Measurements from ENCODE around the gene SERINC2. TPM values are rescaled to one million over a fixed set of nuclear protein-coding genes. Genes with fewer than 3 reads are reported as not detected.

SERINC2 gene
- total RNA-seq, 4 donors from 2014 or later = 85.6 to 343 (median 250) TPM

DNA sequence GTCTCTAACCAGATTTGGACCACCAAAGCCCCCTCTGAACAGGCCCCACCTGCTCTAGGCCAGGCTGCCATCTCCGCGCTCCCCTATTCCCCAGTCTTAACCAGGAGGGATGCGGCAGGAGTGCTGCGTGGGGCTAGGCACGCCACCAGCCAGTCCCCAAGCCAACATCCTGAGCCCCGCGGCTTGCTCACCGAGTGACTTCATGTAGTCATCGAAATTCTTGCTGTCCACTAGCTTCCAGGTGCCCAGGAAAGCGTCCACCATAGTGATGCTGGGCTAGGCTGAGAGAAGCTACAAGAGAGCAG lies 40.3 kb upstream of the SERINC2 start:
- intact Hi-C loops (cut with DNase I; ENCODE audit: low total_unique reads) (no loop called here), in situ Hi-C loops (cut with MboI; ENCODE audit: low pct_ligation_motif_present in 1 of 4, low pct_unique_long_range_greater_than_20kb in 1 of 4, low sequenced_read_pairs in 3 of 4) (no loop called here)
- Histone ChIP-seq H3K27ac (peak overlapping the region; percentile 80 to 86 (median 82)), H3K9me3 (no peaks in the 10 kb centered on the region), H3K36me3 (no peaks in the 10 kb centered on the region), H3K4me1 (peaks cover 8 to 60% (median 52%) of the 10 kb centered on the region in 4 donors), H3K27me3 (no peaks in the 10 kb centered on the region), H3K4me3 (peak overlapping the region in 3 of 4 donors; percentile 21 to 48 (median 22))
- TF ChIP-seq POLR2A (IDR thresholded peaks at IDR 0.05) (no peak), POLR2AphosphoS5 (IDR thresholded peaks at IDR 0.05) (no peak), EP300 (IDR thresholded peaks at IDR 0.05; ENCODE audit: low read depth) (no peak)
- TF ChIP-seq, protein P1, sequence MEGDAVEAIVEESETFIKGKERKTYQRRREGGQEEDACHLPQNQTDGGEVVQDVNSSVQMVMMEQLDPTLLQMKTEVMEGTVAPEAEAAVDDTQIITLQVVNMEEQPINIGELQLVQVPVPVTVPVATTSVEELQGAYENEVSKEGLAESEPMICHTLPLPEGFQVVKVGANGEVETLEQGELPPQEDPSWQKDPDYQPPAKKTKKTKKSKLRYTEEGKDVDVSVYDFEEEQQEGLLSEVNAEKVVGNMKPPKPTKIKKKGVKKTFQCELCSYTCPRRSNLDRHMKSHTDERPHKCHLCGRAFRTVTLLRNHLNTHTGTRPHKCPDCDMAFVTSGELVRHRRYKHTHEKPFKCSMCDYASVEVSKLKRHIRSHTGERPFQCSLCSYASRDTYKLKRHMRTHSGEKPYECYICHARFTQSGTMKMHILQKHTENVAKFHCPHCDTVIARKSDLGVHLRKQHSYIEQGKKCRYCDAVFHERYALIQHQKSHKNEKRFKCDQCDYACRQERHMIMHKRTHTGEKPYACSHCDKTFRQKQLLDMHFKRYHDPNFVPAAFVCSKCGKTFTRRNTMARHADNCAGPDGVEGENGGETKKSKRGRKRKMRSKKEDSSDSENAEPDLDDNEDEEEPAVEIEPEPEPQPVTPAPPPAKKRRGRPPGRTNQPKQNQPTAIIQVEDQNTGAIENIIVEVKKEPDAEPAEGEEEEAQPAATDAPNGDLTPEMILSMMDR (IDR thresholded peaks at IDR 0.05) = no peak
- DNase-seq = no peak
- 81% methylated on average over 9 of the region's 10 CpGs; no CpG with 5 or more reads in 1 of the 2 donors for WGBS, 2 donors (ENCODE audit: low coverage in 1 of 2)

DNA sequence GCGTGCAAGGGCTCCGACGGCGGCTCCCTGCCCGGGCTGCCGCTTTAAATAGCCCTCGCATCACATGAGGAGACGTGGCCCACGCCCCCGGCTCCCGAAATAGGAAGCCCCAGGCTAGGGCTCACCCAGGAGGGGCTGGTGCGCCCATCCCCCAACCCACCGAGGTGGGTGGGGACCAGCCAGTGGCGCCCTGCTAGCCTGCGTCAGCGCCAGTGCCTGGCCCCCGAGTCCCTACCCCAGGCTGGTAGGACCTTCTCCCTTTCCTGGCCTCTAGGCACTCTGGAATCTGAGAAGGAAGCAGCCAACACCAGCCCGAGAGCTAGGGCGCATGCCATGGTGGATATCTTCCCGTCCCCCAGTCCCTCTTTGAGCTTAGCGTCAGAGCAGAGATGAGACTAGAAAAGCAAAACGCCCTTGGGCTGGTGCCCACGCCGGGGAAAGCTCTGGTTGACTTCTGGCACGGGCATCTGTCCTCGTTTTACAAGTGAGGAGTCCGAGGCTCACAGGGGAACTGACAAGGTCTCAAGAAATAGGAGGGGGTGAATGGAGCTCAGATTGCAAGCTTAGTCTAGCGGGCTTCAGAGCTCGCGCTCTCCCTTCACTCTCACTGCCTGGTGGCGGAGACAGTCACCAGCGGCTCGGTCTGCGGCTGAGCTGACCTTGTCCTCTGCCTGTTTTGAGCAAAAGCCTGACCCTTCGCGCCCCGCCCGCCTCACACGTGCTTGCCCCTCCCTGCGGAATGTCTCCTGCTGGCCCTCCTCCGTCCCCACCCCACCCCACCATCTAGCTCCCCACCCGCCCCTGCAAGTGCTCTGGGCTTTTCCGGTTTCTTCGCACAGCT lies 39.7 kb upstream of the SERINC2 start, which contains the start of gene FABP3:
Gene FABP3 (minus strand): TSS at position 21 of the 841 bp plus-strand sequence. CDS start 62 bp downstream, outside the sequence.
- peaks cover 8 to 65% (median 54%) of the 10 kb centered on the region in 4 donors for H3K4me1 ChIP-seq
- DNase-seq = peak; percentile 88
- H3K4me3 ChIP-seq = peak within 1 kb of the TSS; percentile 17 to 48 (median 22)
- in situ Hi-C loops (cut with MboI; ENCODE audit: low pct_ligation_motif_present in 1 of 4, low pct_unique_long_range_greater_than_20kb in 1 of 4, low sequenced_read_pairs in 3 of 4) (no loop called here), intact Hi-C loops (cut with DNase I; ENCODE audit: low total_unique reads) (no loop called here)
- 19% methylated on average over 35 of the region's 44 CpGs; no CpG with 5 or more reads in 1 of the 2 donors for WGBS, 2 donors (ENCODE audit: low coverage in 1 of 2)
- peak; percentile 30 to 78 (median 73) for TF ChIP-seq POLR2AphosphoS5 (IDR thresholded peaks at IDR 0.05)
- TF ChIP-seq POLR2A (IDR thresholded peaks at IDR 0.05) = peak; percentile 73
- no peak for TF ChIP-seq EP300 (IDR thresholded peaks at IDR 0.05; ENCODE audit: low read depth)
- H3K36me3 ChIP-seq = no peaks in the 10 kb centered on the region
- peak within 1 kb of the TSS; percentile 80 to 86 (median 82) for H3K27ac ChIP-seq
- no peaks in the 10 kb centered on the region for H3K9me3 ChIP-seq
- no peaks in the 10 kb centered on the region for H3K27me3 ChIP-seq

DNA sequence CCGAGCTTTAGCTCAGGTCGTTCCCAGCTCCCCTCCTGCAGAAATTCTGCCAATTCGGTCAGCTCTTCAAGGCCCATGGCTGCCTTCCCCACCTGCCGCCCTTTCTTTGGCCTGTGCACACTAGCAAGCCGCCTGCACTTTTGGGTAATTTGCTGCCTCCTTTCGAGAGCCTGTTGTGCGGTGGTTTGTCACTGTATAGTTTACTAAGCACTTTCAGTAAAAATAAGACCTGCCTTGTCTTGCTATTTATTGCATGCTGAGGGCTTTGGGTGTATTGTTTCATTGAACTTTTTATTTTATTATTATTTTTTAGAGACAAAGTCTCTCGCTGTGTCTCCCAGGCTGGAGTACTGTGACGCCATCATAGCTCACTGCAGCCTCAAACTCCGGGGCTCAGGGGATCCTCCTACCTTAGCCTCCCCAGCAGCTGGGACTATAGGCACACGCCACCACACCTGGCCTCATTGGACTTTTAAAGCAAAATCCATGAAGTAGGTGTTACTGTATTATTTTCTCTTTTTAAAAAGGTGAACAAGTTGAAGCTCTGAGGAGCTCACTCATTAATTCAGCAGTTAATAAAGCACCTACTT lies 39.0 kb upstream of the SERINC2 start:
- Histone ChIP-seq H3K4me3 (peak overlapping the region in 3 of 4 donors; percentile 21 to 48 (median 22)), H3K9me3 (no peaks in the 10 kb centered on the region), H3K27me3 (no peaks in the 10 kb centered on the region), H3K36me3 (no peaks in the 10 kb centered on the region), H3K27ac (peak overlapping the region; percentile 80 to 86 (median 82)), H3K4me1 (peaks cover 8 to 57% (median 52%) of the 10 kb centered on the region in 4 donors)
- DNase-seq = no peak
- 44 to 47% methylated on average over 6 to 11 of the region's 11 CpGs for WGBS, 2 donors (ENCODE audit: low coverage in 1 of 2)
- intact Hi-C loops (cut with DNase I; ENCODE audit: low total_unique reads) = no loop called here
- in situ Hi-C loops (cut with MboI; ENCODE audit: low pct_ligation_motif_present in 1 of 4, low pct_unique_long_range_greater_than_20kb in 1 of 4, low sequenced_read_pairs in 3 of 4) = no loop called here
- TF ChIP-seq EP300 (IDR thresholded peaks at IDR 0.05; ENCODE audit: low read depth) (no peak), POLR2A (IDR thresholded peaks at IDR 0.05) (no peak)
- TF ChIP-seq, protein P1 (IDR thresholded peaks at IDR 0.05) = no peak

DNA sequence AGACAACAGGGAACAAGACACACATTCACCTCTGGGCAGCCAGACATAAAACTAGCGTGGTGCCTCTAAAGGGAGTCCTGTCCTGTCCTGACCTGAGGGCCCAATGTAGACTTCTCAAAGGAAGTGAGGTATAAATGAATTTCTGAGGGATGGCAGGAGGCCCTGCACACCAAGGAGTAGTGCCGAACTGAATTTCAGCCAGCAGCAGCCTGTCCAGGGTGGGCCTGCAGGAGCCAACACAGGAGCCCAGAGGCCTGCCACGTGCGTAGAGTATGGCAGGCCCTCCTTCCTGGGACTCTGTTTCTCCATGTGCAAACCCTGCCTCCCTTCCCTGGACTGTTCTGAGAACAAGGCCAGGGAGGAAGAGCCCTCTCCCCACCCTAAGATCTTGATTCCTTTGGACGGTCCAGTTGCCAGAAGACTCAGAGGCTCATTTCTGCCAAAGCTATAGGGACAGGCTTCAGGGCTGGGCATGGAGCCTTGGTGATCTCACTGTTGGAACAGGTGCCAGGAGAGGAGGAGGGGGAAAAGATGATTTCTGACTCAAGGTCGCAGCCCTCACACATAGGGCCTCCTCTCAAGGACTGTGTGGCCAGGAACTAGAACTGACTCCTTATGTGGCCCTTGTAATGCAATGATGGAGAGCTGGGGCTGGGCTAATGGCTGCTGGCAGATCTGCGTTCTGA lies 38.4 kb upstream of the SERINC2 start:
- Histone ChIP-seq H3K4me1 (peaks cover 8 to 53% (median 52%) of the 10 kb centered on the region in 4 donors), H3K4me3 (no peak overlapping the region), H3K27me3 (no peaks in the 10 kb centered on the region), H3K36me3 (no peaks in the 10 kb centered on the region), H3K9me3 (no peaks in the 10 kb centered on the region), H3K27ac (peak overlapping the region; percentile 80 to 86 (median 82))
- no peak for TF ChIP-seq POLR2A (IDR thresholded peaks at IDR 0.05)
- TF ChIP-seq, protein P1 (IDR thresholded peaks at IDR 0.05) = no peak
- TF ChIP-seq POLR2AphosphoS5 (IDR thresholded peaks at IDR 0.05) = no peak
- no peak for TF ChIP-seq EP300 (IDR thresholded peaks at IDR 0.05; ENCODE audit: low read depth)
- no peak for DNase-seq
- intact Hi-C loops (cut with DNase I; ENCODE audit: low total_unique reads) = no loop called here
- in situ Hi-C loops (cut with MboI; ENCODE audit: low pct_ligation_motif_present in 1 of 4, low pct_unique_long_range_greater_than_20kb in 1 of 4, low sequenced_read_pairs in 3 of 4) = no loop called here
- 71% methylated on average over 7 of the region's 7 CpGs; no CpG with 5 or more reads in 1 of the 2 donors for WGBS, 2 donors (ENCODE audit: low coverage in 1 of 2)

All from transverse colon (tissue), 4 donors.